NCI-H1436 (cell line): Measurements from ENCODE around the gene RIT1.
"Not testable (repeated sequence)": the region's sequence is repeated elsewhere in the genome, so short reads cannot be mapped to it uniquely, and the experiment has no call there.

Experiments
- DNase-seq: peaks from one replicate; lab custom pipeline; 2025; lab: John Stamatoyannopoulos, UW

Gene RIT1

GRCh38 chr1:155933591-155934096, 22.5 kb upstream of the RIT1 start:
- DNase-seq, result no peak

GRCh38 chr1:155932487-155932886, 21.3 kb upstream of the RIT1 start:
- no peak for DNase-seq

- DNase-seq, result no peak
These were observed 20.9 kb upstream of the RIT1 start for GRCh38 chr1:155932081-155932480.

- DNase-seq, result no peak
These were observed 20.3 kb upstream of the RIT1 start for GRCh38 chr1:155931332-155932038.

- not testable (repeated sequence) for DNase-seq
These were observed 19.6 kb upstream of the RIT1 start for GRCh38 chr1:155930725-155931124.

- DNase-seq, result no peak
These were observed 17.9 kb upstream of the RIT1 start for GRCh38 chr1:155929057-155929456.

GRCh38 chr1:155925506-155925905, 14.4 kb upstream of the RIT1 start:
- no peak for DNase-seq

GRCh38 chr1:155920717-155921116, 9.6 kb upstream of the RIT1 start:
- no peak for DNase-seq

GRCh38 chr1:155919801-155920200, 8.7 kb upstream of the RIT1 start:
- no peak for DNase-seq

GRCh38 chr1:155918660-155919059, 7.5 kb upstream of the RIT1 start:
- DNase-seq, result no peak

- DNase-seq, result no peak
These were observed 3.0 kb upstream of the RIT1 start for GRCh38 chr1:155913969-155914757.

GRCh38 chr1:155912056-155912536, 947 bp upstream of the RIT1 start:
- DNase-seq, result no peak

GRCh38 chr1:155910621-155911121, 478 bp downstream of the RIT1 start:
- DNase-seq, result no peak

- DNase-seq, result no peak
These were observed 1.3 kb downstream of the RIT1 start for GRCh38 chr1:155909894-155910293.

GRCh38 chr1:155904261-155904660, 6.9 kb downstream of the RIT1 start:
- DNase-seq, result no peak

- no peak for DNase-seq
These were observed 11.0 kb downstream of the RIT1 start for GRCh38 chr1:155900161-155900560.

- no peak for DNase-seq
These were observed 11.5 kb downstream of the RIT1 start for GRCh38 chr1:155899683-155900082.

GRCh38 chr1:155898888-155899287, 12.3 kb downstream of the RIT1 start:
- DNase-seq, result no peak

GRCh38 chr1:155897746-155898145, 13.4 kb downstream of the RIT1 start:
- DNase-seq, result no peak

GRCh38 chr1:155896476-155896875, 14.7 kb downstream of the RIT1 start:
- not testable (repeated sequence) for DNase-seq

- not testable (repeated sequence) for DNase-seq
These were observed 15.5 kb downstream of the RIT1 start for GRCh38 chr1:155895617-155896016.

GRCh38 chr1:155893389-155894142, 17.6 kb downstream of the RIT1 start:
- no peak for DNase-seq
